Superior temporal gyrus (tissue), 1 donor: ENCODE data around the gene MSX1.

Source experiments
- DNase-seq: peaks from one replicate; pipeline ENCODE4 v3.0.0-alpha.2; 2016; ENCODE audit errors: extremely low spot score

The MSX1 gene

DNA sequence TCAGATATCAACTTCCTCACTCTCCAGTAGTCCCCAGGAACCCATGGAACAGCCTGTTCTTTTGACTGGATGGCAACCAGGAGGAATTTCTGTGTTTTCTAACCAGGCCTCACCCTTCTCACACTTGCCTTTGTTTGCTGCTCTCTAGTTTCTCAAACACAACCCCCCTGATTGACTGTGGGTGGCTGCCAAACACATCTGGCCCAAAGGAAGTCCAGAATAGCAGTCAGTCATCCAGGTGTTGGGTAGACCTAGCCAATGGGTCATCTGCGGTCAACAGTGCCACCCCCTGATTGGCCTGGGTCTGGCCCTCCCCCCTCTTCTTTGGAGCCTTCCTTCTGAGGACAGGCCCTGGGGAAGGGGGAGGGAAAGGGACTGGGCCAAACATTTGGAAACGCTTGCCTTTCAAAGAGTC is 53.7 kb downstream of the MSX1 start:
- DNase-seq = no peak
